Stimulated activated CD8-positive, alpha-beta memory T cell treated with anti-CD3 and anti-CD28 coated beads, Interleukin-2, amount 100 ng/mL, for 1 hour (primary cell): ENCODE measurements around the gene NR1D1.
A peak's percentile ranks its signal among the peaks of the same experiment; 100 is the strongest.

ENCODE experiments used
- DNase-seq, 2 donors: peaks; one replicate each; pipeline ENCODE4 v3.0.0-alpha.2; 2020; ENCODE audit warnings: low read depth in 2 of 2

NR1D1 gene

GRCh38 chr17:40075201-40075941 lies 25.0 kb downstream of the NR1D1 start:
- peak; percentile 40 to 48 for DNase-seq

GRCh38 chr17:40074871-40075200 lies 25.6 kb downstream of the NR1D1 start:
- no peak for DNase-seq

GRCh38 chr17:40074175-40074512 lies 26.2 kb downstream of the NR1D1 start:
- DNase-seq, result no peak

- DNase-seq, result no peak
Measured at GRCh38 chr17:40073454-40074174, 26.8 kb downstream of the NR1D1 start.

GRCh38 chr17:40072735-40073346 lies 27.5 kb downstream of the NR1D1 start:
- DNase-seq, result no peak

GRCh38 chr17:40072040-40072734 lies 28.2 kb downstream of the NR1D1 start:
- no peak for DNase-seq

- DNase-seq, result no peak
Measured at GRCh38 chr17:40071313-40072039, 28.9 kb downstream of the NR1D1 start.

GRCh38 chr17:40070709-40071312 lies 29.6 kb downstream of the NR1D1 start:
- DNase-seq, result no peak

GRCh38 chr17:40069751-40070708 lies 30.4 kb downstream of the NR1D1 start:
- DNase-seq, result no peak

GRCh38 chr17:40068917-40069750 lies 31.3 kb downstream of the NR1D1 start:
- peak; percentile 46 to 69 for DNase-seq

GRCh38 chr17:40068584-40068916 lies 31.8 kb downstream of the NR1D1 start:
- DNase-seq, result no peak

- DNase-seq, result no peak
Measured at GRCh38 chr17:40068129-40068581, 32.2 kb downstream of the NR1D1 start.

GRCh38 chr17:40067710-40068109 lies 32.7 kb downstream of the NR1D1 start:
- DNase-seq, result no peak

- DNase-seq, result no peak
Measured at GRCh38 chr17:40065769-40066510, 34.4 kb downstream of the NR1D1 start.

GRCh38 chr17:40064971-40065768 lies 35.2 kb downstream of the NR1D1 start:
- DNase-seq, result no peak

GRCh38 chr17:40063901-40064531 lies 36.4 kb downstream of the NR1D1 start:
- DNase-seq, result no peak

GRCh38 chr17:40063187-40063771 lies 37.1 kb downstream of the NR1D1 start:
- DNase-seq, result no peak
